GM23338 (cell line): Measurements from ENCODE around the gene MALSU1. TPM values are rescaled to one million over a fixed set of nuclear protein-coding genes. Genes with fewer than 3 reads are reported as not detected.

Experiments used
- ATAC-seq: fragments of 200-7000 bp; cut with Tn5 transposase; 3 replicates; pipeline ENCODE4 v1.9.1; 2020
- DNase-seq: peaks from one replicate; pipeline ENCODE4 v3.0.0-alpha.2; 2015; ENCODE audit warnings: low spot score
- H2AFZ ChIP-seq: fragments of 200-600 bp; sonication (generic); 2 replicates; pipeline ENCODE4 v1.8.0; 2016; ENCODE audit warnings: antibody characterized with exemption, mild to moderate bottlenecking, moderate library complexity
- H3F3A ChIP-seq: fragments of 200-600 bp; sonication (generic); replicated peaks from 2 replicates; pipeline ENCODE4 v1.8.0; 2017; ENCODE audit warnings: antibody characterized with exemption, mixed run types, low read depth
- H3K27ac ChIP-seq: fragments of 200-600 bp; sonication (generic); 2 replicates; pipeline ENCODE4 v1.6.1; 2016; ENCODE audit warnings: low read depth
- H3K27me3 ChIP-seq: fragments of 200-600 bp; sonication (generic); 2 replicates; pipeline ENCODE4 v1.8.0; 2016; ENCODE audit warnings: mild to moderate bottlenecking, mixed run types, moderate library complexity; ENCODE audit not compliant: insufficient read depth
- H3K36me3 ChIP-seq: fragments of 200-600 bp; sonication (generic); 2 replicates; pipeline ENCODE4 v1.8.0; 2016; ENCODE audit warnings: mild to moderate bottlenecking; ENCODE audit not compliant: insufficient read depth
- H3K4me1 ChIP-seq: fragments of 200-600 bp; sonication (generic); 2 replicates; pipeline ENCODE4 v1.8.0; 2016; ENCODE audit warnings: mild to moderate bottlenecking, moderate library complexity; ENCODE audit not compliant: insufficient read depth
- H3K4me2 ChIP-seq: fragments of 200-600 bp; sonication (generic); 2 replicates; pipeline ENCODE4 v1.7.1; 2017; ENCODE audit warnings: mixed run types
- H3K4me3 ChIP-seq: fragments of 200-600 bp; sonication (generic); 2 replicates; pipeline ENCODE4 v1.6.1; 2016; ENCODE audit warnings: mixed run types
- H3K79me2 ChIP-seq: fragments of 200-600 bp; sonication (generic); replicated peaks from 2 replicates; pipeline ENCODE4 v1.8.0; 2017; ENCODE audit warnings: mild to moderate bottlenecking; ENCODE audit not compliant: insufficient read depth
- H3K9me2 ChIP-seq: fragments of 200-600 bp; sonication (generic); 2 replicates; pipeline ENCODE4 v1.8.0; 2017; ENCODE audit not compliant: insufficient read depth
- H4K20me1 ChIP-seq: fragments of 200-600 bp; sonication (generic); replicated peaks from 2 replicates; pipeline ENCODE4 v1.8.0; 2017; ENCODE audit warnings: mild to moderate bottlenecking; ENCODE audit not compliant: insufficient read depth
- H3K27ac Mint-ChIP-seq: 2 replicates; pipeline ENCODE4 v1.8.0; 2020; ENCODE audit warnings: inconsistent platforms, mild to moderate bottlenecking, moderate library complexity, mixed read lengths
- H3K27me3 Mint-ChIP-seq: 3 replicates; pipeline ENCODE4 v1.8.0; 2022; ENCODE audit warnings: low read depth, mild to moderate bottlenecking, moderate library complexity, mixed read lengths, inconsistent platforms; ENCODE audit not compliant: insufficient read depth, poor library complexity
- H3K36me3 Mint-ChIP-seq: 3 replicates; pipeline ENCODE4 v1.8.0; 2021; ENCODE audit warnings: low read depth, mild to moderate bottlenecking, inconsistent platforms, moderate library complexity, mixed read lengths
- H3K4me1 Mint-ChIP-seq: 3 replicates; pipeline ENCODE4 v1.8.0; 2020; ENCODE audit warnings: mild to moderate bottlenecking, inconsistent platforms, mixed read lengths
- H3K4me3 Mint-ChIP-seq: 3 replicates; pipeline ENCODE4 v1.8.0; 2021; ENCODE audit warnings: moderate library complexity, mild to moderate bottlenecking, inconsistent platforms, mixed read lengths
- H3K9me3 Mint-ChIP-seq: 3 replicates; pipeline ENCODE4 v1.8.0; 2020; ENCODE audit warnings: moderate library complexity, mild to moderate bottlenecking, inconsistent platforms, mixed read lengths
- ETS1 ChIP-seq: IDR thresholded peaks from 2 replicates; pipeline ENCODE4 v1.6.1; 2016; ENCODE audit warnings: antibody characterized with exemption
- EZH2 ChIP-seq: fragments of 200-600 bp; sonication (generic); IDR thresholded peaks from one replicate; pipeline ENCODE4 v1.8.0; 2017; ENCODE audit warnings: antibody characterized with exemption, mild to moderate bottlenecking, low read depth; ENCODE audit not compliant: unreplicated experiment
- EZH2phosphoT487 ChIP-seq: fragments of 200-600 bp; sonication (generic); IDR thresholded peaks from one replicate; pipeline ENCODE4 v1.8.1; 2018; ENCODE audit warnings: antibody characterized with exemption; ENCODE audit not compliant: unreplicated experiment
- JUNB ChIP-seq: IDR thresholded peaks from one replicate; pipeline ENCODE4 v1.6.1; 2016; ENCODE audit warnings: antibody characterized with exemption; ENCODE audit not compliant: unreplicated experiment
- NANOG ChIP-seq: IDR thresholded peaks from 2 replicates; pipeline ENCODE4 v1.6.1; 2016; ENCODE audit warnings: antibody characterized with exemption, borderline replicate concordance
- ZNF114 ChIP-seq: fragments of 250-450 bp; sonication (Bioruptor Pico); IDR thresholded peaks from 2 replicates; pipeline ENCODE4 v1.5.0; 2020; ENCODE audit warnings: mild to moderate bottlenecking, moderate library complexity
- ZNF331 ChIP-seq: fragments of 250-450 bp; sonication (Bioruptor Pico); IDR thresholded peaks from 2 replicates; pipeline ENCODE4 v1.5.0; 2020; ENCODE audit warnings: low read depth, mild to moderate bottlenecking, moderate library complexity
- ZNF462 ChIP-seq: fragments of 250-450 bp; sonication (Bioruptor Pico); IDR thresholded peaks from 2 replicates; pipeline ENCODE4 v1.5.0; 2020; ENCODE audit warnings: mild to moderate bottlenecking, moderate library complexity
- polyA plus RNA-seq: library from polyadenylated mRNA; unstranded; fragments of >200 nt; fragmentation: Nextera tagmentation; extraction: Ambion mirVana; gene quantifications from 2 replicates; pipeline ENCODE4 v1.2.1, GENCODE V29; 2016
- total RNA-seq: library from RNA; depleted of rRNA; stranded (reverse); fragments of >200 nt; shearing (Covaris generic); gene quantifications from 2 replicates; pipeline ENCODE4 v1.2.3, GENCODE V29; 2014
- TF ChIP-seq, protein P1 (sequence below), 2 experiments: fragments of 200-600 bp in 1 of 2; sonication (generic) in 1 of 2; conservative IDR thresholded peaks; 2 replicates each; pipeline versions ENCODE4 v1.5.1 to v1.6.1; 2016 to 2017; ENCODE audit warnings: antibody characterized with exemption in 2 of 2, low read depth in 2 of 2, mild to moderate bottlenecking in 2 of 2, moderate library complexity in 1 of 2
- TF ChIP-seq, protein P2 (sequence below): IDR thresholded peaks from one replicate; pipeline ENCODE4 v1.6.1; 2018; ENCODE audit warnings: antibody characterized with exemption; ENCODE audit not compliant: unreplicated experiment

The MALSU1 gene
- total and polyA plus RNA-seq, 2 experiments from 2014 or later = 96.8 to 209 TPM

DNA sequence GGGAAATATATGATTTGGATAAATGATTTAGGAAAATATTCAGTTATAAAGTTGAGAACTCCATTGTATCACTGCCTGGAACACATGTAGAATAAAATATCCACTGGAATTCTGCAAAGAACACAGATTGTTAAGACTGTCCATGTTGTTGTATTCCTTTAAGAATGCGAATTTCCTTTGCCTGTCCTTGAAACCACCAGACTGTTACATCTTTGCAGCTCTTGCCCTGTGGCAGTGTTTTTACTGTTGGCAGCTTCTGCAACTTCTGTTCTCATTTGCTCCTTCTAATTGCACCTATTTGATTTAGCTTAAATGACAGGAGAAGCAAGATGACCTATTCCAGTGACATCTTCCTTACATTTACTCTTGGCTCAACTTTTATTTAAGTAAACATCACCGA, 39.7 kb downstream of the MALSU1 start:
- Histone ChIP-seq H3K9me2 (no peaks in the 10 kb centered on the region), H3K27me3 (no peaks in the 10 kb centered on the region), H4K20me1 (peaks cover 8% of the 10 kb centered on the region), H3K27ac (no peak overlapping the region), H3K4me3 (no peak overlapping the region), H3K36me3 (peaks cover 59% of the 10 kb centered on the region), H3K4me2 (no peak overlapping the region), H3F3A (peaks cover 14% of the 10 kb centered on the region), H3K4me1 (no peaks in the 10 kb centered on the region), H3K79me2 (no peaks in the 10 kb centered on the region; the same call in 1 of the 2 replicates), H2AFZ (no peak overlapping the region)
- DNase-seq = no peak
- H3K4me1 Mint-ChIP-seq = no peaks in the 10 kb centered on the region
- H3K4me3 Mint-ChIP-seq = no peak overlapping the region
- ATAC-seq = no peak
- no peaks in the 10 kb centered on the region; the same call in 2 of the 3 replicates for H3K9me3 Mint-ChIP-seq
- no peak overlapping the region for H3K27ac Mint-ChIP-seq
- H3K27me3 Mint-ChIP-seq = peaks cover 3% of the 10 kb centered on the region
- TF ChIP-seq EZH2 = no peak
- TF ChIP-seq, protein P1, sequence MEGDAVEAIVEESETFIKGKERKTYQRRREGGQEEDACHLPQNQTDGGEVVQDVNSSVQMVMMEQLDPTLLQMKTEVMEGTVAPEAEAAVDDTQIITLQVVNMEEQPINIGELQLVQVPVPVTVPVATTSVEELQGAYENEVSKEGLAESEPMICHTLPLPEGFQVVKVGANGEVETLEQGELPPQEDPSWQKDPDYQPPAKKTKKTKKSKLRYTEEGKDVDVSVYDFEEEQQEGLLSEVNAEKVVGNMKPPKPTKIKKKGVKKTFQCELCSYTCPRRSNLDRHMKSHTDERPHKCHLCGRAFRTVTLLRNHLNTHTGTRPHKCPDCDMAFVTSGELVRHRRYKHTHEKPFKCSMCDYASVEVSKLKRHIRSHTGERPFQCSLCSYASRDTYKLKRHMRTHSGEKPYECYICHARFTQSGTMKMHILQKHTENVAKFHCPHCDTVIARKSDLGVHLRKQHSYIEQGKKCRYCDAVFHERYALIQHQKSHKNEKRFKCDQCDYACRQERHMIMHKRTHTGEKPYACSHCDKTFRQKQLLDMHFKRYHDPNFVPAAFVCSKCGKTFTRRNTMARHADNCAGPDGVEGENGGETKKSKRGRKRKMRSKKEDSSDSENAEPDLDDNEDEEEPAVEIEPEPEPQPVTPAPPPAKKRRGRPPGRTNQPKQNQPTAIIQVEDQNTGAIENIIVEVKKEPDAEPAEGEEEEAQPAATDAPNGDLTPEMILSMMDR (conservative IDR thresholded peaks at IDR 0.05; ENCODE audit: low read depth in 2 of 2) = no peak
- TF ChIP-seq ZNF462 (CRISPR knock-in tag) = no peak
- TF ChIP-seq ETS1 = no peak
- TF ChIP-seq ZNF331 (CRISPR knock-in tag) = no peak
- TF ChIP-seq, protein P2, sequence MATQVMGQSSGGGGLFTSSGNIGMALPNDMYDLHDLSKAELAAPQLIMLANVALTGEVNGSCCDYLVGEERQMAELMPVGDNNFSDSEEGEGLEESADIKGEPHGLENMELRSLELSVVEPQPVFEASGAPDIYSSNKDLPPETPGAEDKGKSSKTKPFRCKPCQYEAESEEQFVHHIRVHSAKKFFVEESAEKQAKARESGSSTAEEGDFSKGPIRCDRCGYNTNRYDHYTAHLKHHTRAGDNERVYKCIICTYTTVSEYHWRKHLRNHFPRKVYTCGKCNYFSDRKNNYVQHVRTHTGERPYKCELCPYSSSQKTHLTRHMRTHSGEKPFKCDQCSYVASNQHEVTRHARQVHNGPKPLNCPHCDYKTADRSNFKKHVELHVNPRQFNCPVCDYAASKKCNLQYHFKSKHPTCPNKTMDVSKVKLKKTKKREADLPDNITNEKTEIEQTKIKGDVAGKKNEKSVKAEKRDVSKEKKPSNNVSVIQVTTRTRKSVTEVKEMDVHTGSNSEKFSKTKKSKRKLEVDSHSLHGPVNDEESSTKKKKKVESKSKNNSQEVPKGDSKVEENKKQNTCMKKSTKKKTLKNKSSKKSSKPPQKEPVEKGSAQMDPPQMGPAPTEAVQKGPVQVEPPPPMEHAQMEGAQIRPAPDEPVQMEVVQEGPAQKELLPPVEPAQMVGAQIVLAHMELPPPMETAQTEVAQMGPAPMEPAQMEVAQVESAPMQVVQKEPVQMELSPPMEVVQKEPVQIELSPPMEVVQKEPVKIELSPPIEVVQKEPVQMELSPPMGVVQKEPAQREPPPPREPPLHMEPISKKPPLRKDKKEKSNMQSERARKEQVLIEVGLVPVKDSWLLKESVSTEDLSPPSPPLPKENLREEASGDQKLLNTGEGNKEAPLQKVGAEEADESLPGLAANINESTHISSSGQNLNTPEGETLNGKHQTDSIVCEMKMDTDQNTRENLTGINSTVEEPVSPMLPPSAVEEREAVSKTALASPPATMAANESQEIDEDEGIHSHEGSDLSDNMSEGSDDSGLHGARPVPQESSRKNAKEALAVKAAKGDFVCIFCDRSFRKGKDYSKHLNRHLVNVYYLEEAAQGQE = no peak
- no peak for TF ChIP-seq ZNF114 (CRISPR knock-in tag)
- TF ChIP-seq EZH2phosphoT487 = no peak
- TF ChIP-seq NANOG = no peak
- TF ChIP-seq JUNB = no peak
- peaks cover 92% of the 10 kb centered on the region for H3K36me3 Mint-ChIP-seq
